Hematopoietic multipotent progenitor cell (in vitro differentiated cells): ENCODE results near the gene ERCC8. TPM values are rescaled to one million over a fixed set of nuclear protein-coding genes. Genes with fewer than 3 reads are reported as not detected.
"Not testable (repeated sequence)": the region's sequence is repeated elsewhere in the genome, so short reads cannot be mapped to it uniquely, and the experiment has no call there.

Experiments used
- DNase-seq, 3 donors: peaks; one replicate each; pipeline ENCODE4 v3.0.0-alpha.2; 2011 to 2015; ENCODE audit warnings: low read depth in 2 of 3, low spot score in 2 of 3
- total RNA-seq: library from RNA; depleted of rRNA; stranded (reverse); fragments of >200 nt; gene quantifications from one replicate; pipeline ENCODE4 v1.2.3, GENCODE V29; 2012

ERCC8 gene
- total RNA-seq, 1 donor: 25.6 TPM

DNA sequence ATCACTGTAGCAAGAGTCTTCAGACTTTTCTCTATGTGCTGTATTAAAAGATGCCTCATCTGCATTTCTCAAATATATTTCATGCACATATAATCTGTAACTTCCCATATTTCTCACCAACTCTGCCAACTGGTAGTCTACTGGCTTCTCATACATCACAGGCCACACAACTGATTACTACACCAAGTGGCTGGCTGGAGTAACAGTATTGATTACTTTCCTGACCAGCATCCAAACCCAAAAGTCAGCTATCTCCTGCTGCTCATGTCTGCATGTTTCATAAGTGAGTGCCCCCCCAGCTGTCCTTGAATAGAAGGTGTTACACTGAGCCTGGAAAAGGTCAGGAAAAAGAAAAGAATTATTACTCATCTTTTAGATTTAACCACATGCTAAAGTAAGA is 17.4 kb downstream of the ERCC8 start:
- no peak for DNase-seq

DNA sequence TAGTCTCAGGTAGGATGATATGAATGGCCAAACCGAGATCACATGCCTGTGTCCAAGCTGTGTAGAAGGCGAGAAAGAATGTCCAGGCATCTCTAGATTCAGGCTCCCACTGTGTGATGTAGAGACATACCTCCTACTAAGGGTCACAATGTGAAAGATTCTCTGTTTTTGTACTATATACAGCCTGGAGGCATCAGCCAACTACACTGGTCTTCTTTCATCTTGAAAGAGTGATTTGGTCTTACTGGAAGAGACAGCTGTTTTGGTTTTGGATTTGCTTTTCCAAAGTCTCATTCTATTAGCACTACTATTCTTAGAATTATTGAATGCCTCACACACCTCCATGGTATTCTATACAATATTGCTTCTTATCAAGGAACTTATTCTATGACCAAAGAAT is 26.4 kb downstream of the ERCC8 start:
- no peak for DNase-seq

DNA sequence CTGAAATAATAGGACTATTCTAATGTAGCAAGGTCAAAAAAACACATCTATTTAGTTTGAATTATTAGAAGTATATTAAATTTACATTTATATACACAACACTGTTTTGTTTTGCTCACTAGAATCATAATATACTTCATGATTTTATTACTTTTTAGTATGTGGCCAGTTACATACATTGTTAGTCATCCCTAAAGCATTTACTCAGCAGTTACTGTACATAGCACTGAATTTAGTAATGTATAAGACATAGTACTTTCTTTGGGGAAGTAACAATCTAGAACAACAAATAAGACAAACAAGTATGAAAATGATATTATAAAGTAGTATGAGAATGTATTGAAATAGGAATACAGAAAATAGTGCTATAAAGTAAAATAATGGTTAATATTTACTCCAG is 28.2 kb downstream of the ERCC8 start:
- no peak for DNase-seq

DNA sequence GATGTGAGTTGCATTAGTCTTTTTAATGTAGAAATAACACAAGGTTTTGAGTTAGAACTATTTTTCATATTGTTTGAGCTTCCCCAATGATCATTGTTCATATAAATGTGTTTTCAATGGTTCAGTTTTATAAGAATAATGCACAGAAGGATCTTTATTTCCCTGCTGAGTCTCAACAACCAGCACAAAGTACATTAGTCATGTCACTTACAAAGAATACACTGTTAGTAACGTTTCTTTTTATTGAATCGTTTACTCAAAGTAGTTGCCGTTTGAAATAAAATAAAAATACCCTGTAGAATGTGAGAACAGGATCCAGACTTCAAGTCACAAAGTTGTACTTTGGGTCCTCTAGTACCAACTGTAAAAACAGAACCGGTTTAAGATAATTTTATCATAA is 41.5 kb downstream of the ERCC8 start:
- no peak for DNase-seq

DNA sequence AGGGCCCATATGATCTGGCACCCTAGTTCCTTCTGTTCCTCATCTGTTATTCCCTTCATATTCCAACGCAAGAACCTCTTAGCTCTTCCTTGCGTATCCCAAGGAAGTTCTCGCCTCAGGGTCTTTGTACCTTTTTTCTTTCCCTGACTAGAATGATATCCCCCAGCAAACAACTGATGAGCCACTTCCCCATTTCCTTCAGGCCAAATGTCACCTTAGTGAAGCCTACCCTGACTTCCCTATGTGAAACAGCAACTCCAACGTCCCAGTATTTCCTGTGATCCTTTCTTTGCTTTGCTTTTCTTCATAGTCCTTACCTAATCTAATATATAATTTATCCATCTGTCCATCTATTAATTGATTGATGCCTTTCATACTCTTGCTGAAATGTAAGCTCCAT is 47.9 kb downstream of the ERCC8 start:
- no peak for DNase-seq

DNA sequence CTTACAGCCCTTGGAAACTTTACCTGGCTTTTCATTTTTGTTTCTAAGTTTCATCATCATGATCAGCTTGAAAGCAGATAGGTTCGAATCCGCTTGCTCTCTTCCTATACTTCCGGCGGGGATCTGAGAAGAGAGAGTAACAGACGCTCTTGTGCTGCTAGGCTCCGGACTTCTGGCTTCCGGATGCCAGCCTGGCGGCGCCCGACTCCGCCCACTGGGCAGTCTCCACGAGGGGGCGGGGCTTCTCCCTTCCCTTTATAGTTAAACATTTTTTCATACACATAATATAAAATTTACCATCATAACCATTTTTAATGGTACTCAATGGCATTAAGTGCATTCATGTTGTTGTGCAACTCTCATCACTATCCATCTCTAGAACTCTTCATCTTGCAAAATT is 51.3 kb downstream of the ERCC8 start:
- DNase-seq: no peak

DNA sequence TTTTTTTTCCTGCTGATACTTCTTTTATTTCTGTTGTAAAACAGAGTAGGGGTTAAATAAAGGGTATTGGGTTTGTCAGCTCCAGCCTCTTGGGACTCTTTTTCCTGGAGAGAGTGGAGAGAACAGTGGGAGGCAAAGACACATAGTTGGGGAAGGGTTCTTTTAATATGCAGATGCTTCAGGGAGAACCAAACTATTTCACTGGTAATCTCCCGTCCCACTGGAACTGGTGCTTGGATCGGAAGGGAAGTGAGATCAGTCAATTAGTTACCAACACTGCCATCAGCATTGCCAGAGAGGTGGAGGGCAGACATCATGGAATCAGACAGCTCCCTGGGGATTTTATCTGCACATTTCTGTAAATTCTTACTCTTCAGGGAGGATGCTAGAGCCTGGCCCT is 53.2 kb downstream of the ERCC8 start:
- DNase-seq: no peak

DNA sequence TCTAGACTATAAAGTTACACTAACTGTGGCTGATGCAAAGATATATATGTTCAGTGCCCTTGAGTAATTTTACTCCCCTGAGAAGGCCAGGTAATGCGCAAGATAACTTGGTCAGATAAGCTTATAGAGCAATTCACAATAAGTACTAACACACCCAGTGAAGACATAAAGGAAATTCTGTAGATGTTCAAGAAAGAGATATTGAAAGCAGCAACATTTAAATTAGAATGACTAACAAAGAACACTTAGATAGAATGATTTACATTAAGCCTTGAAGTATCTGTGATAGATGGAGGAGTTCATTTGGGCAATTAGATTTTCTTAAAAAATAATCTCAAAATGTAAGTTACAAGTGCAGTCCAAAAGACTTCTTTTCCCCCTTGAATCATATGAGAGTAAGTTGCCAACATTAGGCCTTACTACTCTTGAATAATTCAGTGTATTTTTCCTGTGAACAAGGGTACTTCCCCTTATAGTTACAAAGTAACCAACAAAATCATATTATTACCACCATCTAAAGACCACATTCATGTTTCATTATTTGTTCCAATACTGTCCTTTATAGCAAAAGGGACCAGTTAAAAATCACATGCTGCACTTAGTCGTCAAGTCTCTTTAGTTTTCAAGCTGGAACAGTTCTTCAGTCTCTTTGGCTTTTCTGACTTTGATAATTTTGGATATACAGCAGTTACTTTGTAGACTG is 56.4 kb downstream of the ERCC8 start:
- DNase-seq: no peak

DNA sequence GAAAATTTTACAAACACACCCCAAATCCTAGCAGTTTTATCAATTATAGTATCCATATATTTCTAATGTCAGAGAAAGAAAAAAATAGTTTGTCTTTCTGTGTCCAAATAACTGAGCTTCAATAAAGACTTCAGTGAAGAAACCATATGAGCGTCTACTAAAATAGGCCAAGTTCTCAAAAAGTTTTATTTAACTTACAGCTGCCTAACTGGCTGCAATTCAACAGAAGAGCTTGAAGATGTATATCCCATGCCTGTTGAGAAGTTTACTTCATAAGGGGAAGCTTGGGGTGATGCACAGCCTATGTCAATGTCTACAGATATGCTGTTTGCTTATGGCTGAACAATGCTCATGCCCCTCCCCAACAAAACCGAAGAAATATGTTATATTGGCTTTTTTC is 57.1 kb downstream of the ERCC8 start:
- DNase-seq: no peak

DNA sequence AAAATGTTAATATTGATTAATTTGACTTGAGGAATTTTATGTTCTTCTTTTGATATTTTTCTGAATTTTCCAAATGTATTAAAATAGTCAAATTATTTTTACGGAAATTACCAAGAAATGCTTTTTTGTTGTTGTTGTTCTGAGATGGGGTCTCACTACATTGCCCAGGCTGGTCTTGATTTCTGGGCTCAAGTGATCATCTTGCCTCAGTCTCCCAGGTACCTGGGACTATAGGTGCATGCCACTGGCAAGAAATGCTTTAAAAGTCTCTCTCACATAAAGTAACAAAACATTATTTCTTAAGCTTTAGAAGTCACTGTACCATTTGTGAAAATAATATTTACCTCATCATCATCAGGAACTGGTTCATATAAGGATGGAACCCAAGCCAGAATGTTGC is 57.8 kb downstream of the ERCC8 start:
- no peak for DNase-seq

DNA sequence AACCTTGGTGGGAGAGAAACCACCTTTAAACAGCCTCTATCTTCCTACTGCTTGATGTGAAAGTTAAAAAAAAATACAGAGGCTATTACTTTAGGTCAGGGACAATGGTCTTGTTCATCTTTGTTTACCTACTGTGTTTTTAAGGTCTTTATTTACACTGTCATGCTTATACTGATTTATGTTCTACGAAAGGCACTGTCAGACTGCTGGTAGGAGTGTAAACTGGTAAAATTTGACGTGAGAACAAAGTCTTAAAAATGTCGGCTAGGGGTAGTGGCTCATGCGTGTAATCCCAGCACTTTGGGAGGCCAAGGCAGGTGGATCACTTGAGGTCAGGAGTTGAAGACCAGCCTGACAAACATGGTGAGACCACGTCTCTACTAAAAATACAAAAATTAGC is 58.7 kb downstream of the ERCC8 start:
- no peak for DNase-seq

DNA sequence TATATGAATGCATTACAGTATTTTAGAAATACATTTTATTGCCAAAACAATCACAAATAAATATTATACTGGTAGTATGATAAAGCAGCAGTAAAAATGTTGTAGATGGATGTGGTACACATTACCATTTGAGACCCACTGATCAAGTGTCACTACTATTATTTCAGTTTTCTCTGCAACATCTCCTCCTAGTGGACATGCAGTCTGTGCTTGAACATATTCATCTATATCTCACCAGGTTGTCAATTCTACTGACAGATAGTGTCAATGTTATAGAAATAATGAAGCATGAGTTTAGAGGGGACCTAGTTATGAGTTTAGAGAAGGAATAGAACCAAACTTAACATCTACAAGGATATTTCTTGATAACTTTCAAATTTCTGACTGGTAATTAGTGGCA is 61.6 kb downstream of the ERCC8 start:
- peak in 2 of 3 donors; percentile 31 to 55 for DNase-seq

DNA sequence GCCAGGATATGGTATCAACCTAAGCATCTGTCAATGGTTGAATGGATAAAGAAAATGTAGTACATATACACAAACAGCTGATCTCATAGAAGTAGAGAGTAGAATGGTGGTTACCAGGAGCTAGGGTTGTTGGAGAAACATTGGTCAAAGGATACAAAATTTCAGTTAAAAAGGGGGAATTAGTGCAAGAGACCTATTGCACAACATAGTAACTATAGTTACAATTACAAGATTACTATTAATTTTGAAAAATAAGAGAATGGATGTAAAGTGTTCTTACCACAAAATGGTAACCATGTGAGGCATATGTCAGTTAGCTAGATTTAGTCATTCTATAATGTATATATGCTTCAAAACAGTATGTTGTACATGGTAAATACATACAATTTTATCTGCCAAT is 72.0 kb downstream of the ERCC8 start:
- no peak for DNase-seq

DNA sequence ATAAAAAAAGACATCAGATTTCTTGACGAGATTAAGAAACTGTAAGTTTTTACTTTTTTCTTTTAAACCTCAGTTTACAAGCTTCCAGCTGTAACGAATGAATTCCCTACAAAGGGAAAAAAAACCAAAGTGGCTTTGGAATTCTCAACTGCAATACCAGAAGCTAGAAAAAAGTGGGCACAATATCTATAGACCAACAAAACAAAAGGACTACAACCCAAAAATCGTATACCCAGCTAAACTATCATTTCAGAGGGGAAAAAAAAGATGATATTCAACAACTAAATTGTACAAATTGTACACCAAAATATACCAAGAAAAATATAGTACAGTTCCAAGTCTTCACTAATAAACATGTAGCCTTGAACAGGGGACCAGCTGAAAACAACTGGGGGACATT is 74.0 kb downstream of the ERCC8 start:
- peak in 1 of 3 donors; percentile 4 for DNase-seq

DNA sequence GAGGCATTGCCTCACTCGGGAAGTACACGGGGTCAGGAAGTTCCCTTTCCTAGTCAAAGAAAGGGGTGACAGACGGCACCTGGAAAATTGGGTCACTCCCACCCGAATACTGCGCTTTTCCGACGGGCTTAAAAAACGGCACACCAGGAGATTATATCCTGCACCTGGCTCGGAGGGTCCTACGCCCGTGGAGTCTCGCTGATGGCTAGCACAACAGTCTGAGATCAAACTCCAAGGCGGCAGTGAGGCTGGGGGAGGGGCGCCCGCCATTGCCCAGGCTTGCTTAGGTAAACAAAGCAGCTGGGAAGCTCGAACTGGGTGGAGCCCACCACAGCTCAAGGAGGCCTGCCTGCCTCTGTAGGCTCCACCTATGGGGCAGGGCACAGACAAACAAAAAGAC is 84.3 kb downstream of the ERCC8 start:
- DNase-seq: not testable (repeated sequence)

DNA sequence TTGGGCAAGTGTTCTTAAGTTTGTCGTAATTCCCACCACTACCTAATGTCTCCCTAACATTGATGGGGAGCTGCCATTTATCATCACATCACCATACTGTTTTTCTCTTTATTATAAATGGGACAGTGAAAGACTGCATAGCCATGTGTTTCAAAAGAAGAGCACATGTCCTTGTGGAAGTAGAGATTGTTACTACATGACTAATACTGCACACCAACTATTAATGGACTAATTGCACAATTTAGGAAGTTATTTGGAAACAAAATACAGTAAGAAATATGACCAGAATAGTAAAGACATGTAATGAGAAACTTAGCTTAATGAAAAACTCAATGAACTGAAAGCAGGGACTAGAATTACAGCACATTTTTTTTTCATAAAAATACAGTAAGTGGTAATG is 88.8 kb downstream of the ERCC8 start:
- DNase-seq: no peak

DNA sequence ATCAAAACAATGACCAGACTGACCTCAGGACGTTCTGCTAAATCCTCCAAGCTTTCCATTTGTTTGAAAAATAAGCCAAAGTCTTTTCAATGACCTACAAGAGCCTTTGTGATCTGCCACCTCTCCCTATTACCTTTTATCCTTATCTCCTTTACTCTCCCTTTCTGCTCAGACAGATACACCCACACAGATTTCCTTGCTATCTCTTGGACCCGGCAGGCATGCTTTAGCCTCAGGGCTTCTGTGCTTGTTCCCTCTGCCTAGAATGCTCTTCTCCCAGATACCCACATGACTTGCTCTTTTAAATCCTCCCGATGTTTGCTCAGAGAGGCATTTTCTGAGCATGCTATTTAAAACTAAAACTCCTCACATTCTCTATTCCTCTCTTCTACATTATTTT is 91.9 kb downstream of the ERCC8 start:
- no peak for DNase-seq

DNA sequence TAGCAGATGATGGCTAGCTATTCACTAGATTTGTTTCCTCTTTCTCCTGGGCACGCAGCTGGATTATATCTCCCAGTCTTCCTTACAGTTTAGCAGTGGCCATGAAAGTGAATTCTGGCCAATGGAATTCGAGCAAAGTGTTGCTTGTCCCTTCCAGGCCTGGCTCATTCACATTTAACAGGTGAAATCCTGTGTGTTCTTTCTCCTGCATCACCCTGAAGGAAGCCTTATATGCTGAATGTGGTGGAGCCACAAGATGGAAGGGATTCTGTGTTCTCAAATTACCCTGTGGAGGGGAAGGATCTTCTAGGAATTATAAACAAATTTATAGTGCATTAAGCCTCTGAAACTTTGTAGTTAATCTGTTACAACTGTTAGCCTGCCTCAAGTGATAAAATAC is 92.6 kb downstream of the ERCC8 start:
- no peak for DNase-seq

DNA sequence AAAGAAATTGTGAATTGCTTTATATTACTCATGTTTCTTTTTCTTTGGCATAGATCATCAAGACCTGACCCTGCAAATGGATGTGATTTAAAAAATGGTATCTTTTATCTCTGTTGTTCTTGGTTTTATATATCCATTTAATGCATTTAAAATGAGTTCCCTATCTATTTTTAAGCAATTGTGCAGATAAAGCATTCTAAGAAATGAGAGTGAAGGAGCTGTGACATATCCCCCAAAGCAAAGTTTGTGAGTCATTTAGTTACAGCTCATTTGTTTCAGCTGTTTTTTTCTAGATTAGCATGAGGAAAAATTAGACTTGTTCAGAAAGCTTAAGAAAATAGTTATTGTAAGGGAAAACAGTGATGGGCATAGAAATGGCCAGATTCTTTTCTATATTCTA is 93.2 kb downstream of the ERCC8 start:
- no peak for DNase-seq

DNA sequence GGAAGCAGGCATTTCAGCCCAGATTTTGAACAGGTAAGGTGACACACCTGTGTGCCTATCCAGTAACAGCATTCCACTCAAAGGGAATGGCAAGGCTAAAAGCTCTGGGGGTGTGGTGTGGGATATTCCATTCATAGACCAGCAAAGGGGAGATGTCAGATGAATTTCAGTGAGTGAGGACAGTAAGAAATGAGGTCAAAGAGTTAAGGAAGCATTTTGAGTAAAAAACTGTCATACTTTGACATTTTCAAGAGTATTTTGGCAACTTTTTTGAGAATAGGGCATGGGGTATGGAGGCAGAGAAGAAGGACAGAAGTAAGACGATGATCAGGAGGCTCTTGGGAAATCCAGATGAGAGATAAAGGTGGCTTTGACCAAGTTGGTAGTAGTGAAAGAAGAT is 98.6 kb downstream of the ERCC8 start:
- no peak for DNase-seq

DNA sequence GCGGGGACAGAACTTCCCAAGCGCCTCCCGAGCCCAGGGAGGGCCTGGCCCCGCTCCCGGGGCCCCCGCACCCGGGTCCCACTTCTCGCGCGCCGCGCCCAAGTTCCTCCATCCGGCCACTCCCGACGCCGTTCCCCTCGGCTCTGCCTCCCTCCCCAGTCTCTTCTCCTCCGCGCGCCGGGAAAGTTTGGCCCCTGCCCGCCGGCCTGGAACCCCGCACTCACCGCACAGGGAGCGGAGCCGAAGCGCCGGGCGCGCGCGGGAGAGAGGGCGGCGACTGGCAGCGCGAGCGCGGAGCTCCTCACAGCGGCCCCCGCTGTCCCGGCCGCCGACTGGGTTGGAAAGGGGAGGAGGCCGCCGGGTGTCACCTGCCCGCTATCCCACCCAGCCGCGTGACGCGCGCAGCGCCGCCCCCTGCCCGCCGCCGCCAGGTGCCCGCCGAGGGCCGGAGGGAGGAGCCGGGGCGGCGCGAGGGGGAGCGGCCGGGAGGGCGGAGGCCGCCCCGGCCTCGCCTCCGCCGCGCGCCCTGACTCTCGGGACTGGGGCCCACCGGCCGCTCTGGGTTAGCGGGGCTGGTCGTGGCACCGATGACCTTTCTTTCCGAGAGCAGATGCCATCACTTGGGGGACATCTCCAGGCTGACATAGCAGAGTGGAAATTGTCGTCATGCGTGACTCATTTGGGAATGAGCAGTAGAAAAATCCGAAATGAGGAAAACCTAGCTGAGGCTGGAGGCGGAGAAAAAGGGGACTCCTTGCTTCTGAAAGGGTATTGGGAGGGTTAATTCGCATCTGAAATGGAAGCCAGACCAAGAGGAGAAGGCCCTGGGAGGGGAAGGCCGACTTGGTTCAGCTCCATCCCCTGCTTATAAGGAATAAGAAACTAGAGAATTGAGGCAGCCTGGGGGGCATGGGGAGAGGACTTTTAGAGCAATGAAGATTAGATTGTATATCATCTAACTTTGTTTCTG is 100.6 kb downstream of the ERCC8 start, which contains the start of gene ELOVL7:
TSS of gene ELOVL7 (minus strand) at position 334 of the 970 bp plus-strand sequence. CDS start 56,872 bp downstream, outside the sequence.
- DNase-seq: peak in 2 of 3 donors; percentile 87 to 91

DNA sequence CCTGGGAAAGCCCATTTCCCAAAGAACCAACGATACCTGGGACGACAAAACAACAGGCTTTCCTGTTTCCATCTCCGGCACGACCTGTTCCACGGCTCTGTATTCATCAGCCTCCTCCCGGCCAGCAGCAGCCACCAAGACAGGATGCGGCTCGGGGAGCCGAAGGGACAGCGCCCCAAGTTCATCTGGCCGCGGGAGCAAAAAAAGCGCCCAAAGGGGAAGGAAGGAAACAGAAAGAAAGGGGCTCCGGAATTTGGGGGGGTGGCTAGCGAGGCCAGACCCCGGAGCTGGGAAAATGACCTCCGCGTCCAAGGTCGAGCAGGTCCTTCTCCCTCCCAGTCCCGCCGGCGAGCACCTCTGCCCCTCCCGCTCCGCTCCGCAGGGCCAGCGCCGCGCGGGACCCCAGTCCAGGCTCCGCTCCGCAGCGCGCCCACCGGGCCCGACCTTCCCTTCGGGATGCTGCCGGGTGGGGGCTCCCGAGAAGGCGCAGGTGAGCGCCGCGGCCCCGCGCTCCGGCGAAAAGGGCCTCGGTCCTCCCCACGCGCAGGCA is 101.4 kb downstream of the ERCC8 start:
- peak in 2 of 3 donors; percentile 23 to 43 for DNase-seq
